Subcutaneous adipose tissue (tissue), 4 donors: ENCODE results near the gene SH3BP5. TPM values are rescaled to one million over a fixed set of nuclear protein-coding genes. Genes with fewer than 3 reads are reported as not detected.

Experiments used
- CTCF ChIP-seq: fragments of 450-650 bp; IDR thresholded peaks from one replicate; pipeline ENCODE4 v1.5.1; 2016; ENCODE audit warnings: low read depth, mild to moderate bottlenecking, control low read depth, antibody characterized with exemption, moderate library complexity
- total RNA-seq, 4 donors: library from RNA; depleted of rRNA; stranded (reverse); fragments of >200 nt; gene quantifications; one replicate each; pipeline ENCODE4 v1.1.0, GENCODE V29; 2016

SH3BP5 gene
- total RNA-seq = 10 to 100 TPM; 67.5 to 90.6 (median 83.7) TPM

- no peak for TF ChIP-seq CTCF
These were observed at the start of gene SH3BP5 for GRCh38 chr3:15332405-15333098. Gene SH3BP5, minus strand, starts transcription at chr3:15332586. Its CDS starts 178 bp downstream, at chr3:15332408.

- TF ChIP-seq CTCF = no peak
These were observed 48.8 kb upstream of the SH3BP5 start for GRCh38 chr3:15380980-15381890.

GRCh38 chr3:15377961-15378791 is 45.8 kb upstream of the SH3BP5 start:
- no peak for TF ChIP-seq CTCF

- TF ChIP-seq CTCF = no peak
These were observed 43.1 kb upstream of the SH3BP5 start for GRCh38 chr3:15375461-15376000.

GRCh38 chr3:15372918-15373317 is 40.5 kb upstream of the SH3BP5 start:
- no peak for TF ChIP-seq CTCF

GRCh38 chr3:15368561-15369135 is 36.3 kb upstream of the SH3BP5 start:
- TF ChIP-seq CTCF = no peak
